DMS 273 treated with DMSO at 0.1 percent for 48 hours (cell line): ENCODE results near the gene SLC44A2.

Source experiments
- DNase-seq: peaks from one replicate; lab custom pipeline; 2025; lab: John Stamatoyannopoulos, UW

Gene SLC44A2

DNA sequence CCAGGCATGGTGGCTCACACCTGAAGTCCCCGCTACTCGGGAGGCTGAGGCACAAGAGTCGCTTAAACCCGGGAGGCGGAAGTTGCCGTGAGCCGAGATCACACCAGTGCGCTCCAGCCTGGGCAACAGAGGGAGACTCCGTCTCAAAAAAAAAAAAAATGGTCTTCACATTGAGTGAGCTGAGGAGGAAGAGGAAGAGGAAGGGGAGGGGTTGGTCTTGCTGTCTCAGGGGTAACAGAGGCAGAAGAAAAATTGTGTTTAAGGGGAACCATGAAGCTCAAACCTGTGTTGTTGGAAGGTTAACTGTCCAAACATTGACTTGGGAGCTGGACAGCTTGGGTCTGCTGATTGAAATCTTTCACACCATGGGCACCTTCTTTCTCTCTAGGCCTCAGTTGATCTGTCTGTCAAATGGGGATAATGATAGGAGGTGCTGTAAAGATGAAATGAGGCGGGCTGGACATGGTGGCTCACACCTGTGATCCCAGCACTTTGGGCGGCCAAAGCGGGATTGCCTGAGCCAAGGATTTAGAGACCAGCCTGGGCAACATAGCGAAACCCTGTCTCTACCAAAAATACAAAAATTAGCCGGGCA lies 9.8 kb upstream of the SLC44A2 start:
- DNase-seq, result no peak

DNA sequence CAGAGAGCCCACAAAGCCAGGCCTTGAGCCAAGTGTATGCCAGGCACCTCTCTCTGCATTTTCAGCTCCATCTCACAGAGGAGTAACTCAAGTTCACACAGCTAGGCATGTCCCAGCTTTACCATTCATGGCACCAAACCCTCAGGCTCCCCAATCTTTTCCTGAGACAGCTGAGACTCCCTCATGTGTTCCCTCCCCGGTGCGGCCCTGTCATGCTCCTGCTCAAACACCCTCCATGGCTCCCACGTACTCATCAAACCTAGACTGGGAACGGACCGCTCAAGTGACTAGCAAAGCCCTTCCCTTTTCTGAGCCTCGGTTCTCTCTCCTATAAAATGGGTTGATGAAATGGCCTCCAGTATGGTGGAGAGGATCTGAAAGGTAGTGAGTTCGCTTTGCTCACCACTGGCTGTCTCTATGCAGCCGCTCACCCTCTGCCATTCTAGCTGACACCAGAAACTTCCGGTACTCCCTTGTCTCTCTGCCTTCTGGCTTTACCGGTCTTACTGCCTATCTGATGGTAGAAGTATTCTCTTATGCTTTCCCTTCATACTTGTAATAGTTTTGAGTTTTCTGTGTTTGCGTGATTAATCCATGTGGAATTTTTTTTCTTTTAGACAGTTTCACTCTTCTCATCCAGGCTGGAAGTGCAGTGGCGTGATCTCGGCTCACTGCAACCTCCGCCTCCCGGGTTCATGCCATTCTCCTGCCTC lies 7.8 kb upstream of the SLC44A2 start:
- DNase-seq, result no peak

DNA sequence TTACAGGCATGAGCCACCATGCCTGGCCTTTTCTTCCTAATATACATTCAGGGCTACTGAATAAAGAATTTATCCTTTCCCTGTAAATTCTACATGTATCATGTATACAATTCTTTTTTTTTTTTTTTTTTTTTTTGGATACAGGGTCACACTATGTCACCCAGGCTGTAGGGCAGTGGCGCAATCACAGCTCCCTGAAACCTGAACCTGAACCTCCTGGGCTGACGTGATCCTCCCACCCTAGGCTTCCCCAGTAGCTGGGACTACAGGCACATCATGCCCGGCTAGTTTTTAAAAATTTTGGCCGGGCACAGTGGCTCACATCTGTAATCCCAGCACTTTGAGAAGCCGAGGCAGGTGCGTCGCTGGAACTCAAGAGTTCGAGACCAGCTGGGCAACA lies 6.5 kb upstream of the SLC44A2 start:
- DNase-seq, result no peak

- no peak for DNase-seq
These were observed 4.6 kb upstream of the SLC44A2 start for GRCh38 chr19:10620786-10621185.

DNA sequence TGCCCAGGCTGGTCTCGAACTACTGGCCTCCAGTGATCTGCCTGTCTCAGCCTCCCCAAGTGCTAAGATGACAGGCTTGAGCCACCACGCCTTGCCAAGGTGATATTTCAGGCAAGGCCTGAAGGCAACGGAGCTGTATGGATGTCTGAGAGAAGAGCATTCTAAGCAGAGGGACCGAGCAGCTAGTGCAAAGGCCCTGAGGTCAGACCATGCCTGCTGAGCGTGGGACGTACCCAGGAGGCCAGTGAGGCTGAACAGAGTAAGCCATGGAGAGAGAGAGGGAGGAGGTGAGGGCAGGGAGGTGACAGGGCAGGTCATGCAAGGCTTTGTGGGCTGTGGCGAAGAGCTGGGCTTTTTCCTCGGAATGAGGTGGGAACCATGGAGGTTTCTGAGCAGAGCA lies 3.4 kb upstream of the SLC44A2 start:
- no peak for DNase-seq

GRCh38 chr19:10624585-10624984 lies 768 bp upstream of the SLC44A2 start:
- no peak for DNase-seq

DNA sequence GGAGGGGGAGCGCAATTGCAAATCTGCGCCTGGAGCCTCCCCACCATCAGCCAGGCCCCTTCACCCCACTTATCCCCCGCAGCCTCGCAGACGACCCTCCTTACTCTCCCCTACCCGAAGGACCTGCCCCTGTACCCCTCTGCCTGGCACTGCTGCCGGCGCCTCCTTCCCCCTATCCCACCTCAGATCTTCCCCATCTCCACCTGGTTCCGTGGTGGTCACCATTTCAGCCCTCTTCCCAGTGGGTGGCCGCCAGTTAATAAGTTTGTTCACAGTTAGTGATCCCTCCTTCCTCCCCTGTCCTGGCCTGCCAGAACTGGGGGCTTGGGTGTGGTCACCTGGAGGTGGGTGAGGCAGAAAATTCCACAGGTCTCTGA lies 397 bp downstream of the SLC44A2 start:
- no peak for DNase-seq

- DNase-seq, result no peak
These were observed 6.5 kb downstream of the SLC44A2 start for GRCh38 chr19:10631874-10632273.

DNA sequence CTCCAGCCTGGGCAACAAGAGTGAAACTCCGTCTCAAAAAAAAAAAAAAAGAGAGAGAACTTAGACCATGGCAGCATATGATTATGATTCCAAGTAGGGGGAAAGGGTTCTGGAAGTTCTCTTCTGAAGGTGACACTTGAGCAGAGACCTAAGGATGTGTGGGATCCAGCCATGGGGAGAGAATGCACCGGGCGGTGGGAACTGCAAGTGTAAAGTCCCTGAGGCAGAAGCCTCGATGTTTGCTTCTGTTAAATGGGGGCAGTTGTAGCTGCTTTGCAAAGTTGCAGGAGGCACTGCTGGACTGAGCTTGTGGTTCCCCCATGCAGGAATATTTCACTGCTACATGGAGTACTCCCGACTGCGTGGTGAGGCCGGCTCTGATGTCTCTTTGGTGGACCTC lies 9.1 kb downstream of the SLC44A2 start:
- DNase-seq, result no peak

- no peak for DNase-seq
These were observed 9.6 kb downstream of the SLC44A2 start for GRCh38 chr19:10634963-10635362.

GRCh38 chr19:10636304-10636972 lies 11.1 kb downstream of the SLC44A2 start:
- DNase-seq, result no peak

- no peak for DNase-seq
These were observed 12.5 kb downstream of the SLC44A2 start for GRCh38 chr19:10637894-10638293.

- DNase-seq, result no peak
These were observed 14.5 kb downstream of the SLC44A2 start for GRCh38 chr19:10639836-10640235.

DNA sequence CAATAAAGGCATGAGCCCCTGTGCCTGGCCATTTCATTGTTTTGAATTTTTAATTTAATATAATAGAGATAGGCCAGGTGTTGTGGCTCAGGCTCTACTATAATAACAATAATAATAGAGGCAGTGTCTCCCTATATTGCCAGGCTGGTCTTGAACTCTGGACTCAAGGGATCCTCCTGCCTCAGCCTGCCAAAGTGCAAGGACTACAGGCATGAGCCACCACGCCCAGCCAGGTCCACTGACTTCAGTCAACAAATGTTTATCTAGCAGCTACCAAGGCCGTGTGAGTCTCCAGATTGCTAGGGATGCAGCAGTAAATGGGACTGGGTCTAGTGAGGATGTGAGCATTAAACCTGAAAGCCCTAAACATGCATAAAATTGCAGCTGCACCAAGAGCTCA lies 15.0 kb downstream of the SLC44A2 start:
- no peak for DNase-seq

DNA sequence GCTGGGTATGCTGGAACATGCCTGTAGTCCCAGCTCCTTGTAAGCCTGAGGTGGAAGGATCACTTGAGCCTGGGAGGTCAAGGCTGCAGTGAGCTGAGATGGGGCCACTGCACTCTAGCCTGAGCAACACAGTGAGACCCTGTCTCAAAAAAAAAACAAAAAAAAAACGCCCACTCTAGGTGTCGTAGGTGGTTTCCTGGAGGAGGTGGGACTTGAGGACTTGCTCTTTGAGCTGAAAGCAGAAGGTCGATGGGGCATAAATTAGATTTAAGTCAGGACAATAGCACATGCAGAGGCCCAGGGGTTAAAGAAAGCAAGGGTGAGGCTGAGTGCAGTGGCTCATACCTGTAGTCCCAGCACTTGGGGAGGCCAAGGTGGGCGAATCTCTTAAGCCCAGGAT lies 15.9 kb downstream of the SLC44A2 start:
- no peak for DNase-seq

DNA sequence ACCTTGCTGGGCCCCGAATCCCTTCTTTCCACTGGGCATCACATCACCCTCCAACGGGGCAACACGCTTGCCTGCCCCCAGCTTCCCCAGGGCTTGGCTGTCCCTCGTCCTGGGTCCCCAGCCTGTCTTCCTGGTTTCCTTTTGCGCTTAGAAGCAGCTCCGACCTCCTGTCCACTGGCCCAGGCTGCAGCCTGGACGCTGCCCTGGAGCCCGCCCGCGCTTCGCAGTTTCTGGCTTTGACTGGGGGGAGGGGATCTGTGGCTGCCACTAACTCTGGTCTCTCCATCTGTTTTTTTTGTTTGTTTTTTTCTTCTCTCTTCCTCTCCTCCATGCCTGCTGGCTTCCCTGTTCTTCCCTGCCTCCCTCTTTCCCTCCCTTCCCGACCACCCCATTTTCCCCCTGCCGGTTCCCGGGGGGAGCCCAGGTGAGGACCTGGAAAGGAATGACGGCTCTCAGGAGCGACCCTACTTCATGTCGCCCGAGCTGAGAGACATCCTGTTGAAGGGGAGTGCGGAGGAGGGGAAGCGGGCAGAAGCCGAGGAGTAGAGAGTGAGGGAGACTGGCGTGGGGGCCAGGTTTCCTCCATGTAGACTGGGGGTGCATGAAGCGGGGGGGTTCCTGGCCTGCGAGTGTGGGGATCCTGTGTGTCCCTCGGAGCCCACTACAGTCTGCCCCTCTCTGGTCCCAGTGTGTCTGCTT lies 17.3 kb downstream of the SLC44A2 start:
- no peak for DNase-seq

GRCh38 chr19:10643172-10643967 lies 18.0 kb downstream of the SLC44A2 start:
- no peak for DNase-seq

DNA sequence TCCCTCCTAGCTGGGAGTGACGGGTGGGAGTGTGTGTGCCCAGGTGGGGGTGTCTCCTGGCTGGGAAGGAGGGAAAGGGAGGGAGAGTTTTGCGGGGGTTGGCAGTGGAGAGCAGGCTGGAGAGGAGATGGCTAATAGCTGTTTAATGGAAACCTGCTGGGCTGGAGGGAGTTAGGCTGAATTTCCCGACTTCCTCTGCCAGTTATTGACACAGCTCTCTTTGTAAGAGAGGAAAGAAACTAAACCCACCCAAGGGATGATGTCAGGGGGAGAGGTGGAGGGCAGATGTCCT lies 18.6 kb downstream of the SLC44A2 start:
- DNase-seq, result no peak

DNA sequence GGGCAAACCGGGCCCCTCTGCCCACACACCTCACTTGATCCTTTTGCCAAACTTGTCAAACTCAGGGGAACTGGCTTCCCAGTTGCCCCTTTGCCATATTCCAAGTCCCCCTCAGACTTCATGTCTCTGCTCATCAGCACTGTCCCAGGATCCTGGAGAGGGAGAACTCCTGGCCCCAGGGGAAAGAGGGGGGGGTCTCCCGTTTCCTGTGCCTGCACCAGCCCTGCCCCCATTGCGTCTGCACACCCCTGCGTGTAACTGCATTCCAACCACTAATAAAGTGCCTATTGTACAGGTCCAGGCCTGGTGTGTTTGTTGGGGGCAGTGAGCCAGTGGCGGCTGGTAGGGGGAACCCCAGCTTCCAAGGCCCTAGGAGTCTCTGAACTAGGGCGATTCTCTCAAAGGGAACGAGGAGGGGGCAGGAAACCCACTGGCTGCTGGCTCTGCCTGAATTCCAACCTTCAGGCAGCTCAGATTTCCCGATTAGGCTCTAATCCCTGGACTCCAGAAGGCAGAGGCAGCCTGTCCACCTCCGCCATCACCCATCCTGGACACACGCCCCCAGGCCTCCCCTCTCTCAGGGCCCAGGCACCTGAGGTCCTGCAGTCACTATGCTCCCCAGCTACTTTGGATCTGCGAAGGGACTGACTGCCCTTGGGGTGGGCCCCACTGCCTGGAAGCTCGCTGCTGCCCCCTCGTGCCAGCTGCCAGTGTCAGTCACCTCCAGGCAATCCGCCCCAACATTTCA lies 19.1 kb downstream of the SLC44A2 start:
- DNase-seq, result peak; percentile 20

- no peak for DNase-seq
These were observed 21.3 kb downstream of the SLC44A2 start for GRCh38 chr19:10646456-10647159.

DNA sequence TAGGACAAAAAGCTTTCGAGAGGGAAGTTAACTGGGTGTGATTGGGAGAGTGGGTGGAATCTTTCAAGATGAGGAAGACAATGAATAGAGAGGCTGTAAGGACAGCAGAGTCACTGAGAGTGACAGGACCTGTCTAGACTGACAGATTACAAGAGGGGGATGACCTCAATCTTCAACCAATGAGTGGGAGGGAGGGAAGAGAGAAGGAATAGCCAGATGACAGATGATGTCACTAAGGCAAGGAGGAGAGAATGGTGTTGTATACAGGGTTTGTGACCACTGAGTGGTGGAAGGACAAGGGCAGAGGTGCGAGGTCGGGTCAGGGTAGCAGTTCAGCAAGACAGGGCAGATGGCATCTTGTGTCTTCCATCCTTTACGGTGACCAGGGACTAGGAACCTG lies 23.0 kb downstream of the SLC44A2 start:
- no peak for DNase-seq
